ENCODE results near the gene DNAH1.
A peak's percentile ranks its signal among the peaks of the same experiment; 100 is the strongest.

DNAH1 gene

GRCh38 chr3:52444860-52445793 is 129.0 kb downstream of the DNAH1 start, which contains the start of gene SEMA3G:
Gene SEMA3G, minus strand, starts transcription at chr3:52445103. Its CDS starts 76 bp downstream, at chr3:52445027.
- Histone ChIP-seq H4K20me1 (ENCODE audit: low read depth, low read length) (no peaks in the 10 kb centered on the region), H3K4me3 (ENCODE audit: insufficient read depth, low read length, poor library complexity, severe bottlenecking) (no peak within 1 kb of the TSS), H3K79me2 (ENCODE audit: insufficient read depth, low read length) (no peaks in the 10 kb centered on the region), H3K27ac (ENCODE audit: low read depth, low read length) (no peak within 1 kb of the TSS), H3K9ac (ENCODE audit: low read length) (no peak within 1 kb of the TSS), H3K36me3 (ENCODE audit: low read length) (no peaks in the 10 kb centered on the region), H3K9me3 (ENCODE audit: insufficient read depth, low read length) (no peaks in the 10 kb centered on the region), H3F3A (ENCODE audit: insufficient read depth) (no peaks in the 10 kb centered on the region), H3K4me2 (ENCODE audit: low read depth, low read length, poor library complexity, severe bottlenecking) (peak within 1 kb of the TSS; percentile 22), H3K9me2 (replicated peaks; ENCODE audit: insufficient read depth, low read length) (no peaks in the 10 kb centered on the region), H2AFZ (ENCODE audit: low read depth, low read length, severe bottlenecking) (peak within 1 kb of the TSS; percentile 38), H3K27me3 (ENCODE audit: low read length) (no peaks in the 10 kb centered on the region)
- TF ChIP-seq CTCF (IDR thresholded peaks at IDR 0.05; ENCODE audit: insufficient read depth, low read length, poor library complexity, severe bottlenecking) (no peak), EZH2phosphoT487 (conservative IDR thresholded peaks at IDR 0.05; ENCODE audit: low read length) (no peak)

- Histone ChIP-seq H3K4me3 (ENCODE audit: insufficient read depth, low read length, poor library complexity, severe bottlenecking) (no peak overlapping the region), H2AFZ (ENCODE audit: low read depth, low read length, severe bottlenecking) (no peak overlapping the region), H3K79me2 (ENCODE audit: insufficient read depth, low read length) (no peaks in the 10 kb centered on the region), H3K27ac (ENCODE audit: low read depth, low read length) (no peak overlapping the region), H4K20me1 (ENCODE audit: low read depth, low read length) (no peaks in the 10 kb centered on the region), H3K27me3 (ENCODE audit: low read length) (no peaks in the 10 kb centered on the region), H3K9ac (ENCODE audit: low read length) (no peak overlapping the region), H3K9me3 (ENCODE audit: insufficient read depth, low read length) (no peaks in the 10 kb centered on the region), H3K4me2 (ENCODE audit: low read depth, low read length, poor library complexity, severe bottlenecking) (no peak overlapping the region), H3K9me2 (replicated peaks; ENCODE audit: insufficient read depth, low read length) (no peaks in the 10 kb centered on the region), H3F3A (ENCODE audit: insufficient read depth) (no peaks in the 10 kb centered on the region), H3K36me3 (ENCODE audit: low read length) (no peaks in the 10 kb centered on the region)
- TF ChIP-seq EZH2phosphoT487 (conservative IDR thresholded peaks at IDR 0.05; ENCODE audit: low read length) (no peak), CTCF (IDR thresholded peaks at IDR 0.05; ENCODE audit: insufficient read depth, low read length, poor library complexity, severe bottlenecking) (no peak)
Measured at GRCh38 chr3:52446042-52446441, 129.9 kb downstream of the DNAH1 start.

DNA sequence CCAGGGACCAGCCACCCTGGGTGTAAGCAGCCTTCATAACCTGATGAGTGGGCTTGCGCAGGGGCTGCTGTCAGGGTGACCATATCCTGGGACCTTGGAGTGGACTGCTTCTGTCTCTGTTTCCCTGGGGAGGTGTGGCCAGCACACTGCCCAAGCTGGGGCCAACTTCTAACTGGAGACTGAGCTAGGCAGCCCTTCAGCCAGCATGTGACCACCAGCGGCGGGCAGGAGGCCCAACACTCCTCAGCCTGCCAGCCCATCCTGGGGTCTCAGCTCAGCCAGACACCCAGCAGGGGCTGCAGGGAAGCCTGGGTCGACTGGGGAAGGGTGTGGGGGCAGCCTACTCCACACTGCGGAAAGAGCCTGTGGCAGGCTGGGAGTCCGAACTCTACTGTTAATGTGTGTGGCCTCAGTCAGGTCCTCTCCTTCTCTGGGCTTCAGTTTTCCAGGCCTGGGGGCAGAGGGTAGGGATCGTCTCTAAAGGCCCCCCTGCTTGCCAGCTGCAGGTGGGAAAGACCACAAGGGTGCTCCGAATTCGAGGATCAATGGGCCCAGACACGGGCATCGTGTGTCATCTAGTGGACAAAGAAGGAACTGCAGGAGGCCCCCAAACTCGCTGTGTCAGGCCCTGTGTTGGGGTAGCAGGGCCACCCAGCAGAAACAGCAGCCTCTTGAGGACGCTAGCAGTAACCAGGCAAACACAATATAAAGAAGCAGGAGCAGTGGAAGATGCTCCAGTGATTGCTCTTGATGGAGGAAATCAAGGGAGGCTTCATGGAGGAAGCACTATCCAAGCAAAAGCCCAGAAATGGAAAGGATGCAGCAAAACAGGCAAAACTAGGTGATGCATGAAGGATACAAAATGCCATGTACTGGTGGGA is 130.8 kb downstream of the DNAH1 start:
- H3K4me3 ChIP-seq (ENCODE audit: insufficient read depth, low read length, poor library complexity, severe bottlenecking): no peak overlapping the region
- peak; percentile 95 for TF ChIP-seq CTCF (IDR thresholded peaks at IDR 0.05; ENCODE audit: insufficient read depth, low read length, poor library complexity, severe bottlenecking)
- TF ChIP-seq EZH2phosphoT487 (conservative IDR thresholded peaks at IDR 0.05; ENCODE audit: low read length): no peak
- no peak overlapping the region for H3K4me2 ChIP-seq (ENCODE audit: low read depth, low read length, poor library complexity, severe bottlenecking)
- no peaks in the 10 kb centered on the region for H3K9me2 ChIP-seq (replicated peaks; ENCODE audit: insufficient read depth, low read length)
- H3F3A ChIP-seq (ENCODE audit: insufficient read depth): no peaks in the 10 kb centered on the region
- no peaks in the 10 kb centered on the region for H3K36me3 ChIP-seq (ENCODE audit: low read length)
- H3K9me3 ChIP-seq (ENCODE audit: insufficient read depth, low read length): no peaks in the 10 kb centered on the region
- H3K79me2 ChIP-seq (ENCODE audit: insufficient read depth, low read length): no peaks in the 10 kb centered on the region
- H3K9ac ChIP-seq (ENCODE audit: low read length): no peak overlapping the region
- H4K20me1 ChIP-seq (ENCODE audit: low read depth, low read length): no peaks in the 10 kb centered on the region
- H2AFZ ChIP-seq (ENCODE audit: low read depth, low read length, severe bottlenecking): no peak overlapping the region
- H3K27me3 ChIP-seq (ENCODE audit: low read length): no peaks in the 10 kb centered on the region
- no peak overlapping the region for H3K27ac ChIP-seq (ENCODE audit: low read depth, low read length)

Measured in SU-DHL-6 (cell line).